OCI-LY7 (cell line): Measurements from ENCODE around the gene NAA16. TPM values are rescaled to one million over a fixed set of nuclear protein-coding genes. Genes with fewer than 3 reads are reported as not detected.

ENCODE experiments used
- BruUV-seq: library from RNA; stranded (reverse); fragments of 400-500 nt; replicated peaks from 2 replicates; lab custom pipeline; 2021; lab: Mats Ljungman, UMichigan
- CTCF ChIA-PET: fragments of 300-600 bp; sonication (Branson Sonifier 250); formaldehyde crosslinking; loops from one replicate; lab custom pipeline; 2022; ENCODE audit warnings: antibody characterized with exemption; ENCODE audit not compliant: unreplicated experiment; lab: Charles Lee
- POLR2A ChIA-PET: fragments of 300-600 bp; sonication (Branson Sonifier 250); formaldehyde crosslinking; loops from one replicate; lab custom pipeline; 2022; ENCODE audit warnings: antibody characterized with exemption; lab: Charles Lee
- DNase-seq: peaks from one replicate; pipeline ENCODE4 v3.0.0-alpha.2; 2015; ENCODE audit warnings: low spot score
- H2AFZ ChIP-seq: fragments of 200-600 bp; sonication (generic), shearing (Covaris generic); 2 replicates; pipeline ENCODE4 v1.6.1; 2014; ENCODE audit warnings: mild to moderate bottlenecking, antibody characterized with exemption, low read length, moderate library complexity
- H3K27ac ChIP-seq: fragments of 200-600 bp; sonication (generic); 2 replicates; pipeline ENCODE4 v1.5.1; 2014; ENCODE audit warnings: mixed run types, low read depth, mild to moderate bottlenecking, moderate library complexity, low read length, inconsistent platforms; ENCODE audit not compliant: poor library complexity, severe bottlenecking
- H3K36me3 ChIP-seq: fragments of 200-600 bp; sonication (generic); 2 replicates; pipeline ENCODE4 v1.6.1; 2014; ENCODE audit warnings: mild to moderate bottlenecking, antibody characterized with exemption, low read length, moderate library complexity, mixed read lengths; ENCODE audit not compliant: insufficient read depth
- H3K4me1 ChIP-seq: fragments of 200-600 bp; sonication (generic); 2 replicates; pipeline ENCODE4 v1.5.1; 2014; ENCODE audit warnings: mild to moderate bottlenecking, low read length; ENCODE audit not compliant: insufficient read depth, poor library complexity, severe bottlenecking
- H3K4me2 ChIP-seq: fragments of 200-600 bp; sonication (generic); 2 replicates; pipeline ENCODE4 v1.6.1; 2014; ENCODE audit warnings: mild to moderate bottlenecking, low read length
- H3K4me3 ChIP-seq: fragments of 200-600 bp; sonication (generic); 2 replicates; pipeline ENCODE4 v1.5.1; 2014; ENCODE audit warnings: mild to moderate bottlenecking, low read depth, low read length; ENCODE audit not compliant: poor library complexity, severe bottlenecking
- H3K79me2 ChIP-seq: fragments of 200-600 bp; sonication (generic); 2 replicates; pipeline ENCODE4 v1.6.1; 2016; ENCODE audit warnings: low read depth, mild to moderate bottlenecking, low read length, moderate library complexity, mixed read lengths; ENCODE audit not compliant: insufficient read depth
- H3K9me2 ChIP-seq: fragments of 200-600 bp; sonication (generic); 2 replicates; pipeline ENCODE4 v1.6.1; 2016; ENCODE audit warnings: mild to moderate bottlenecking, low read length, mixed read lengths; ENCODE audit not compliant: insufficient read depth
- H3K9me3 ChIP-seq: fragments of 200-600 bp; sonication (generic); 2 replicates; pipeline ENCODE4 v1.6.1; 2014; ENCODE audit warnings: mild to moderate bottlenecking, mixed run types, low read length, mixed read lengths
- H4K20me1 ChIP-seq: fragments of 200-600 bp; sonication (generic); 2 replicates; pipeline ENCODE4 v1.6.1; 2014; ENCODE audit warnings: mild to moderate bottlenecking, antibody characterized with exemption, low read length, moderate library complexity, mixed read lengths; ENCODE audit not compliant: insufficient read depth
- CTCF ChIP-seq: fragments of 200-600 bp; sonication (generic); conservative IDR thresholded peaks from 2 replicates; pipeline ENCODE4 v1.5.1; 2014; ENCODE audit warnings: mild to moderate bottlenecking, antibody characterized with exemption, low read length, moderate library complexity, mixed read lengths
- EZH2phosphoT487 ChIP-seq: fragments of 200-600 bp; sonication (generic); IDR thresholded peaks from 2 replicates; pipeline ENCODE4 v1.6.1; 2018; ENCODE audit warnings: low read depth, borderline replicate concordance, mild to moderate bottlenecking, mixed run types, antibody characterized with exemption, low read length, moderate library complexity, mixed read lengths
- intact Hi-C: fragments of 100-400 bp; cut with micrococcal nuclease; formaldehyde crosslinking; loops from one replicate; pipeline ENCODE4 v1.10.0; 2022; ENCODE audit not compliant: unreplicated experiment
- total RNA-seq, 2 experiments: library from RNA; depleted of rRNA in 1 of 2; stranded (reverse); fragments of >200 nt in 1 of 2; shearing (Covaris generic) in 1 of 2; gene quantifications; 2 replicates each; pipeline ENCODE4 v1.2.3, GENCODE V29; 2014 to 2022

The NAA16 gene
- total RNA-seq, 2 experiments from 2014 or later = 22.4 to 45.9 TPM

GRCh38 chr13:41407380-41407779 is 96.3 kb downstream of the NAA16 start:
- Histone ChIP-seq H2AFZ (no peak overlapping the region), H3K36me3 (no peaks in the 10 kb centered on the region), H3K4me1 (peaks cover 9% of the 10 kb centered on the region), H3K9me3 (no peaks in the 10 kb centered on the region), H3K27ac (no peak overlapping the region), H3K4me2 (no peak overlapping the region), H4K20me1 (no peaks in the 10 kb centered on the region), H3K4me3 (no peak overlapping the region), H3K79me2 (no peaks in the 10 kb centered on the region), H3K9me2 (no peaks in the 10 kb centered on the region)
- DNase-seq = no peak
- TF ChIP-seq EZH2phosphoT487 = no peak
- no peak for TF ChIP-seq CTCF
- no TSS peak for BruUV-seq
- intact Hi-C loops = no loop called here
- ChIA-PET POLR2A (interaction anchor here (1.7 kb wide), 1 partner anchor 289 kb away, joined by 4 read pairs; no protein-coding TSS in a partner anchor), CTCF (no interaction called here)

GRCh38 chr13:41408121-41408520 is 97.1 kb downstream of the NAA16 start:
- no peaks in the 10 kb centered on the region for H3K36me3 ChIP-seq
- H3K9me3 ChIP-seq = no peaks in the 10 kb centered on the region
- TF ChIP-seq CTCF (no peak), EZH2phosphoT487 (no peak)
- CTCF ChIA-PET = no interaction called here
- no peak overlapping the region for H2AFZ ChIP-seq
- H3K27ac ChIP-seq = no peak overlapping the region
- no peak for DNase-seq
- no peaks in the 10 kb centered on the region for H4K20me1 ChIP-seq
- H3K4me2 ChIP-seq = no peak overlapping the region
- no peaks in the 10 kb centered on the region for H3K9me2 ChIP-seq
- H3K4me1 ChIP-seq = peaks cover 9% of the 10 kb centered on the region
- POLR2A ChIA-PET = interaction anchor here (0.6 kb wide), 1 partner anchor 510 kb away, joined by 3 read pairs; no protein-coding TSS in a partner anchor
- H3K4me3 ChIP-seq = no peak overlapping the region
- no TSS peak for BruUV-seq
- H3K79me2 ChIP-seq = no peaks in the 10 kb centered on the region
- intact Hi-C loops = no loop called here

GRCh38 chr13:41408746-41409145 is 97.7 kb downstream of the NAA16 start:
- intact Hi-C loops = no loop called here
- Histone ChIP-seq H3K9me3 (no peaks in the 10 kb centered on the region), H3K27ac (no peak overlapping the region), H3K9me2 (no peaks in the 10 kb centered on the region), H3K4me3 (no peak overlapping the region), H2AFZ (peak overlapping the region; percentile 53), H3K4me2 (no peak overlapping the region), H4K20me1 (no peaks in the 10 kb centered on the region), H3K4me1 (peaks cover 9% of the 10 kb centered on the region), H3K79me2 (no peaks in the 10 kb centered on the region), H3K36me3 (no peaks in the 10 kb centered on the region)
- CTCF ChIA-PET = no interaction called here
- POLR2A ChIA-PET = interaction anchor here (0.6 kb wide), 2 partner anchors 320 to 509 kb away, joined by 3 read pairs; no protein-coding TSS in a partner anchor
- TF ChIP-seq EZH2phosphoT487 (no peak), CTCF (no peak)
- no TSS peak for BruUV-seq
- DNase-seq = no peak
